GM23338 (cell line): ENCODE results near the gene ADPRHL1. TPM values are rescaled to one million over a fixed set of nuclear protein-coding genes. Genes with fewer than 3 reads are reported as not detected.

Experiments used
- ATAC-seq: fragments of 200-7000 bp; cut with Tn5 transposase; 3 replicates; pipeline ENCODE4 v1.9.1; 2020
- DNase-seq: peaks from one replicate; pipeline ENCODE4 v3.0.0-alpha.2; 2015; ENCODE audit warnings: low spot score
- H2AFZ ChIP-seq: fragments of 200-600 bp; sonication (generic); 2 replicates; pipeline ENCODE4 v1.8.0; 2016; ENCODE audit warnings: antibody characterized with exemption, mild to moderate bottlenecking, moderate library complexity
- H3F3A ChIP-seq: fragments of 200-600 bp; sonication (generic); replicated peaks from 2 replicates; pipeline ENCODE4 v1.8.0; 2017; ENCODE audit warnings: antibody characterized with exemption, mixed run types, low read depth
- H3K27ac ChIP-seq: fragments of 200-600 bp; sonication (generic); 2 replicates; pipeline ENCODE4 v1.6.1; 2016; ENCODE audit warnings: low read depth
- H3K27me3 ChIP-seq: fragments of 200-600 bp; sonication (generic); 2 replicates; pipeline ENCODE4 v1.8.0; 2016; ENCODE audit warnings: mild to moderate bottlenecking, mixed run types, moderate library complexity; ENCODE audit not compliant: insufficient read depth
- H3K36me3 ChIP-seq: fragments of 200-600 bp; sonication (generic); 2 replicates; pipeline ENCODE4 v1.8.0; 2016; ENCODE audit warnings: mild to moderate bottlenecking; ENCODE audit not compliant: insufficient read depth
- H3K4me1 ChIP-seq: fragments of 200-600 bp; sonication (generic); 2 replicates; pipeline ENCODE4 v1.8.0; 2016; ENCODE audit warnings: mild to moderate bottlenecking, moderate library complexity; ENCODE audit not compliant: insufficient read depth
- H3K4me2 ChIP-seq: fragments of 200-600 bp; sonication (generic); 2 replicates; pipeline ENCODE4 v1.7.1; 2017; ENCODE audit warnings: mixed run types
- H3K4me3 ChIP-seq: fragments of 200-600 bp; sonication (generic); 2 replicates; pipeline ENCODE4 v1.6.1; 2016; ENCODE audit warnings: mixed run types
- H3K79me2 ChIP-seq: fragments of 200-600 bp; sonication (generic); replicated peaks from 2 replicates; pipeline ENCODE4 v1.8.0; 2017; ENCODE audit warnings: mild to moderate bottlenecking; ENCODE audit not compliant: insufficient read depth
- H3K9me2 ChIP-seq: fragments of 200-600 bp; sonication (generic); 2 replicates; pipeline ENCODE4 v1.8.0; 2017; ENCODE audit not compliant: insufficient read depth
- H4K20me1 ChIP-seq: fragments of 200-600 bp; sonication (generic); replicated peaks from 2 replicates; pipeline ENCODE4 v1.8.0; 2017; ENCODE audit warnings: mild to moderate bottlenecking; ENCODE audit not compliant: insufficient read depth
- H3K27ac Mint-ChIP-seq: 2 replicates; pipeline ENCODE4 v1.8.0; 2020; ENCODE audit warnings: inconsistent platforms, mild to moderate bottlenecking, moderate library complexity, mixed read lengths
- H3K27me3 Mint-ChIP-seq: 3 replicates; pipeline ENCODE4 v1.8.0; 2022; ENCODE audit warnings: low read depth, mild to moderate bottlenecking, moderate library complexity, mixed read lengths, inconsistent platforms; ENCODE audit not compliant: insufficient read depth, poor library complexity
- H3K36me3 Mint-ChIP-seq: 3 replicates; pipeline ENCODE4 v1.8.0; 2021; ENCODE audit warnings: low read depth, mild to moderate bottlenecking, inconsistent platforms, moderate library complexity, mixed read lengths
- H3K4me1 Mint-ChIP-seq: 3 replicates; pipeline ENCODE4 v1.8.0; 2020; ENCODE audit warnings: mild to moderate bottlenecking, inconsistent platforms, mixed read lengths
- H3K4me3 Mint-ChIP-seq: 3 replicates; pipeline ENCODE4 v1.8.0; 2021; ENCODE audit warnings: moderate library complexity, mild to moderate bottlenecking, inconsistent platforms, mixed read lengths
- H3K9me3 Mint-ChIP-seq: 3 replicates; pipeline ENCODE4 v1.8.0; 2020; ENCODE audit warnings: moderate library complexity, mild to moderate bottlenecking, inconsistent platforms, mixed read lengths
- CREB1 ChIP-seq: fragments of 250-450 bp; sonication (Bioruptor Pico); IDR thresholded peaks from 2 replicates; pipeline ENCODE4 v1.5.0; 2020; ENCODE audit warnings: low read depth, mild to moderate bottlenecking, moderate library complexity
- CTCF ChIP-seq, 2 experiments: fragments of 200-600 bp in 1 of 2; sonication (generic) in 1 of 2; conservative IDR thresholded peaks; 2 replicates each; pipeline versions ENCODE4 v1.5.1 to v1.6.1; 2016 to 2017; ENCODE audit warnings: antibody characterized with exemption in 2 of 2, low read depth in 2 of 2, mild to moderate bottlenecking in 2 of 2, moderate library complexity in 1 of 2
- EZH2phosphoT487 ChIP-seq: fragments of 200-600 bp; sonication (generic); IDR thresholded peaks from one replicate; pipeline ENCODE4 v1.8.1; 2018; ENCODE audit warnings: antibody characterized with exemption; ENCODE audit not compliant: unreplicated experiment
- JUNB ChIP-seq: IDR thresholded peaks from one replicate; pipeline ENCODE4 v1.6.1; 2016; ENCODE audit warnings: antibody characterized with exemption; ENCODE audit not compliant: unreplicated experiment
- NANOG ChIP-seq: IDR thresholded peaks from 2 replicates; pipeline ENCODE4 v1.6.1; 2016; ENCODE audit warnings: antibody characterized with exemption, borderline replicate concordance
- POLR2AphosphoS5 ChIP-seq: IDR thresholded peaks from 2 replicates; pipeline ENCODE4 v1.6.1; 2016; ENCODE audit warnings: antibody characterized with exemption, low read depth
- REST ChIP-seq: IDR thresholded peaks from one replicate; pipeline ENCODE4 v1.6.1; 2018; ENCODE audit warnings: antibody characterized with exemption; ENCODE audit not compliant: unreplicated experiment
- STAT1 ChIP-seq: IDR thresholded peaks from one replicate; pipeline ENCODE4 v1.6.1; 2016; ENCODE audit warnings: antibody characterized with exemption; ENCODE audit not compliant: unreplicated experiment
- ZNF114 ChIP-seq: fragments of 250-450 bp; sonication (Bioruptor Pico); IDR thresholded peaks from 2 replicates; pipeline ENCODE4 v1.5.0; 2020; ENCODE audit warnings: mild to moderate bottlenecking, moderate library complexity
- ZNF331 ChIP-seq: fragments of 250-450 bp; sonication (Bioruptor Pico); IDR thresholded peaks from 2 replicates; pipeline ENCODE4 v1.5.0; 2020; ENCODE audit warnings: low read depth, mild to moderate bottlenecking, moderate library complexity
- polyA plus RNA-seq: library from polyadenylated mRNA; unstranded; fragments of >200 nt; fragmentation: Nextera tagmentation; extraction: Ambion mirVana; gene quantifications from 2 replicates; pipeline ENCODE4 v1.2.1, GENCODE V29; 2016
- total RNA-seq: library from RNA; depleted of rRNA; stranded (reverse); fragments of >200 nt; shearing (Covaris generic); gene quantifications from 2 replicates; pipeline ENCODE4 v1.2.3, GENCODE V29; 2014

ADPRHL1 gene
- total and polyA plus RNA-seq, 2 experiments from 2014 or later, result 0.80 to 1.0 TPM

- Histone ChIP-seq H3K9me2 (no peaks in the 10 kb centered on the region), H3K4me3 (no peak overlapping the region), H3K4me2 (no peak overlapping the region), H3K79me2 (peaks cover 30% of the 10 kb centered on the region), H3K27me3 (no peaks in the 10 kb centered on the region), H2AFZ (no peak overlapping the region), H3K36me3 (peaks cover 12% of the 10 kb centered on the region), H4K20me1 (peaks cover 17% of the 10 kb centered on the region), H3K27ac (no peak overlapping the region), H3K4me1 (no peaks in the 10 kb centered on the region; the same call in 1 of the 2 replicates), H3F3A (peaks cover 1% of the 10 kb centered on the region)
- no peak overlapping the region for H3K4me3 Mint-ChIP-seq
- peaks cover 2% of the 10 kb centered on the region for H3K27me3 Mint-ChIP-seq
- peaks cover 9% of the 10 kb centered on the region for H3K9me3 Mint-ChIP-seq
- no peak for TF ChIP-seq REST
- TF ChIP-seq EZH2phosphoT487, result no peak
- TF ChIP-seq STAT1, result no peak
- no peak for TF ChIP-seq CREB1 (CRISPR knock-in tag)
- no peak for TF ChIP-seq NANOG
- no peak for TF ChIP-seq POLR2AphosphoS5
- no peak for TF ChIP-seq CTCF (conservative IDR thresholded peaks at IDR 0.05; ENCODE audit: low read depth in 2 of 2)
- TF ChIP-seq JUNB, result no peak
- H3K27ac Mint-ChIP-seq, result no peak overlapping the region
- peaks cover 64% of the 10 kb centered on the region for H3K36me3 Mint-ChIP-seq
- no peak for DNase-seq
- ATAC-seq, result no peak
- H3K4me1 Mint-ChIP-seq, result no peaks in the 10 kb centered on the region; the same call in 2 of the 3 replicates
Measured at GRCh38 chr13:113353254-113353653, 100.0 kb downstream of the ADPRHL1 start.

GRCh38 chr13:113351514-113352026 is 101.7 kb downstream of the ADPRHL1 start:
- H3K79me2 ChIP-seq, result peaks cover 13% of the 10 kb centered on the region
- ATAC-seq, result no peak
- peaks cover 9% of the 10 kb centered on the region; the same call in 1 of the 2 replicates for H4K20me1 ChIP-seq
- H3K36me3 Mint-ChIP-seq, result peaks cover 74% of the 10 kb centered on the region
- H3K36me3 ChIP-seq, result peaks cover 11% of the 10 kb centered on the region
- H3K4me3 ChIP-seq, result no peak overlapping the region
- H3K4me2 ChIP-seq, result no peak overlapping the region
- no peak for DNase-seq
- H3K9me2 ChIP-seq, result no peaks in the 10 kb centered on the region
- H3K27ac ChIP-seq, result no peak overlapping the region
- H3K4me1 ChIP-seq, result no peaks in the 10 kb centered on the region
- no peaks in the 10 kb centered on the region for H3K4me1 Mint-ChIP-seq
- peaks cover 2% of the 10 kb centered on the region for H3K27me3 Mint-ChIP-seq
- H3F3A ChIP-seq, result no peaks in the 10 kb centered on the region; the same call in none of the 2 replicates
- H3K4me3 Mint-ChIP-seq, result no peak overlapping the region; the same call in 2 of the 3 replicates
- peaks cover 17% of the 10 kb centered on the region for H3K9me3 Mint-ChIP-seq
- H3K27ac Mint-ChIP-seq, result no peak overlapping the region
- no peaks in the 10 kb centered on the region for H3K27me3 ChIP-seq
- no peak overlapping the region for H2AFZ ChIP-seq
- TF ChIP-seq ZNF331 (CRISPR knock-in tag) (no peak), ZNF114 (no peak), CTCF (conservative IDR thresholded peaks at IDR 0.05; ENCODE audit: low read depth in 2 of 2) (no peak), CREB1 (CRISPR knock-in tag) (no peak), REST (no peak), POLR2AphosphoS5 (no peak)
